NCI-H1105 treated with DMSO at 0.1 percent for 48 hours (cell line): ENCODE data around the gene SWI5.
"Not testable (repeated sequence)": the region's sequence is repeated elsewhere in the genome, so short reads cannot be mapped to it uniquely, and the experiment has no call there.

Source experiments
- DNase-seq: peaks from one replicate; lab custom pipeline; 2025; lab: John Stamatoyannopoulos, UW

SWI5 gene

DNA sequence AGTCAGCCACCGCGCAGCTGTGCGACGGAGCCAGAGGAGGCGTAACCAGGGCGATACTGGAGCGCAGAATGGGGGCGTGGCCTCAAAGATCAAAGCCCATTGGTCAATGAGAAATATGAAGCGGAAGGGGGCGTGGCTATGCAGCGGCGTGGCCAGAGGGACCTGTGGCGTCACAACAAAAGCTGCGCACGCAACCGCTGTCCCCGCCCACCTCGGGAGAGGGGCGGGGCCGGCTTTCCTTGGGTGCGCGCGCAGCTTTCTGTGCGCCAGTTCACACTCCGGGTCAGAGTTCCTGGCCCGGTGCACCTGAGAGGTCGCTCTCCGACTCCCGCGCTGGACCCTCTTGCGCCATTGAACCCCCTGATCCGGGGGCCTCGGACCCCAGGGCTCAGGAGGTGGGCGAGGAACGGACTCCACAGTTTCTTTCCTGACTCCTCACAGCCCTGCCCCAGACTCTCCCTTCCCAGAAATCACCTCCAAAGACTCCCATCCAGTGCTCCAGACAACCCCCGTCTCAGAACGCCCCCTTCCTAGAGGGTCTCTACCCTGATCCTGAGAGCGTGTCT, at the start of gene SWI5:
Gene SWI5 (plus strand): TSS at position 269 of the 566 bp plus-strand sequence.
- peak; percentile 98 for DNase-seq

DNA sequence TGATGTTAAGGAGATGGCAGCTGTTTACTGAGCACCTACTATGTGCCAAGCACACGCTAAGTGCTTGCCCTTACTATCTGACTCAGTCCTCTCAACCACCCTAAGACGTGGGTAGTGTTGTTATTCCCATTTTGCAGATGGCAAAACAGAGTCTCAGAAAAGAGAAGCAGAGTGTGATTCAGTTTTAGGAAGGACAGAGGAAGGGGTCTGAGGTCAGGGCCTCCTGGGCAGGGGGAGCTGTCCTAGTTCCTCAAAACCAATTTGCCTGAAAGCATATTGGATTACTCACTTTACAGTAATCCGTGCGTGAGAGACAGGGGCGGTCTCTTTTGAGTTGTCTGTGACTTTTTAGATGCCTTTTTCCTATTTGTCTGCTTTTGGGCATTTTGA, 49.7 kb upstream of the SWI5 start:
- no peak for DNase-seq

DNA sequence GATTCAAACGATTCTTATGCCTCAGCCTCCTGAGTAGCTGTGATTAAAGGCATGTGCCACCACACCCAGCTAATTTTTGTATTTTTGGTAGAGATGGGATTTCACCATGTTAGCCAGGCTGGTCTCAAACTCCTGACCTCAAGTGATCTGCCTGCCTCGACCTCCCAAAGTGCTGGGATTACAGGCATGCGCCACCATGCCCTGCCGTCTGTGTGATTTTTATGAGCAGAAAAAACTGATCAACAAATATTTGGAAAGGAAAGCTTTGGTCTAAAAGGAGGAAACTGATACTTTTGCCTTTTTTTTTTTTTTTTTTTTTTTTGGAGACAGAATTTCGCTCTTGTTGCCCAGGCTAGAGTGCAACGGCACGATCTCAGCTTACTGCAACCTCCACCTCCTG, 45.2 kb upstream of the SWI5 start:
- not testable (repeated sequence) for DNase-seq

DNA sequence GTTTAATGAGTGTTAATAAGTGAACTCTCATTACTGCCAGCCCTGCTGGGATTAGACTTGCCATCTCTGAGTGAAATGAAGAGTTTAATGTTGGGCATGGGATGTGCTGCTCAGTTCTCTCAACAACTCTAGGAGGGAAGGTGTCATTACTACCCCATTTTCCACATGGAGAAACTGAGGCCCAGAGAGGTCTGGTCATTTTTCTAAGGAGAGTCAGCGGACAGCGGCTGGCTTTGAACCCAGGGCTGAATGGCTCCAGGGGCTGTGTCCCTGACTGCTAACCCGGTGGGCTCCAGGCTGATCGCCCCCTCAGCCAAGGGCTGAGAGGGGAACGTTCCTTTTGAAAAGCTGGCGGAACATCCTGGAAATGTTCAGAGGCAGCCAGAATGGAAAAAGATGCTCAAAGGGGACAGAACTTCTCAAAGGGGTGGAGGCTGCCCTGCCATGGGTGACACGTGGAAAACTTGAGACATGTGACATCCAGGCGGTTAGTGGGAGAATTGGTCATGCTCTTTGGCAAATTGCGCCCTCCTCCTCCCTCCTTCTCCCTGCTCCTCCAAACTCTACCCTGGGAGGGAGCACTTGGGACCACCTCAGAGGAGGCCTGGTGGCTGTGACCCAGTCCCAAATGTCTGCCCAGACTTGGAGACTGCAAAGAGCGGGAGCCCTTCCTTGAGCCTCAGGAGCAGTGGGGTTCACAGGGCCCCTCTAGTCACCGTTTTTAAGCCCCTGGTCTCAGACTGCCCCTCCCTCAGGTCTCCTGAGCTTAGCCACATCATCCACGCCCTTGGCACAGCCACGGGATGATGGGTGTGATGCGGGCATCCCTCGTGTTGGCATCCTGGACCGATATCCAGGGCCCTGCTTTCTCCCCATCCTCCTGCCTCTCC, 44.2 kb upstream of the SWI5 start:
- no peak for DNase-seq

DNA sequence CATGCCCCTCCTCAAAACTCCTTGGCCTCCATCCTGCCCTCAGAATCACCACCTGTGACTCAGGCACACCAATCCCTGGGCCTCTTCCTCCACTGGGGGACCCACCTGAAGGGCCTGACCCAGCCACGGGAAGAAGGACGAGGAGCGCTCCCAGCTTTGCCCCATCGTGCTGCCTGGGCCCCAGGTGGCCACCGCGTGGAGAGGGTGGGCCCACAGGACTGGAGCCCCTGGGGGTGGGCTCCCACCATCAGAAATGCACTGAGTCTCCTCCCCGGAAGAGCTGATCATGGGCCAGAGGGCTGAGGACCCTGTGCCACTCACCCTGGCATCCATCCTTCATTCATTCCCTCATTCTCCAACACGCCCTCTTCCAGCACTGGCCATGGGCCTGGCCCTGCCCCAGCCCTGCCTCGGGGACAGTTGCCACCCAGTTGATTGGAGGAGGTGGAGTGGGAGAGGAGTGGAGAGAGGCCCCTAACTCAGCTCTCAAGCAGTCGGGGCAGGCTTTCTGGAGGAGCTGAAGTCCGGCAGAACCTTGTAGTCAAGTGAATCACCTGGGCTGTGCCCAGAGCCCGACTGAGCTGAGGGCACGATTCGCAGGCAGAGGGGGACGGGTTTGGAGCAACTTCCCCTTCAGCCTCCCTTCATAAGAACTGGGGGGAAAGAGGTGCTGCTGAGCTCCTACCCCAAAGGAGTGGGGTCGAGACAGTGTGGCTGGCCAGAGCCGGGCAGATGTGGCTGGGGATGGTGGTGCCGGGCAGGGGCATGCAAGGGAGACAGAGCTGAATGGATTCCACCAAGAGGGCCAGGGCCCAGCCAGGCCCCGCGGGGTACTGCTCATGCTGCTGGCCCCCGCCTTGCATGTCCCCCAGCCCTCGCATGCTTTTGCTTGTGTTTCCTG, 43.3 kb upstream of the SWI5 start:
- DNase-seq = no peak

DNA sequence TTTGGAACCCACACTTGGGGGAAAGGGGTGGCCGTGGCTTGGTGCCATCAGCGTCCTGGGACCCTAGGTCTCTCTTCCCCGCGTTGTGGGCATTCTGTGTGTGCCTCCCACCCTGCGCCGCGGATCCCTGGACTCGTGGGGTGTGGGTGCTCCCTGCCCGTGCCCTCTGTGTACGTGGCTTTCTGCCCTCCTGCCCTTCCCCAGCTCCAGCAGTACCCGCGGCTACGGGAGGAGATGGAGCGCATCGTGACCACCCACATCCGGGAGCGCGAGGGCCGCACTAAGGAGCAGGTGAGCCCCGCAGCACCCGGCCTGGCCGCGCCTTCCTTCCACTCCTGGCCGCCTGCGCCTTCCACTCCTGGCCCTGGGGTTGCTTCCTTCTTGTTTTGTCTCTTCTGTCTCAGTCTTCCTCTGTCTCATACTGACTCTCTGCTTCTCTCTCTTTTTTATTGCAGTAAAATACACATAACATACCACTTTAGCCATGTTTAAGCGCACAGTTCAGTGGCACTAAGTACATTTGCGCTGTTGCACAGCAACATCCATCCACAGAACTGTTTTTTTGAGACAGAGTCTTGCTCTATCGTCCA, 42.2 kb upstream of the SWI5 start:
- no peak for DNase-seq

DNA sequence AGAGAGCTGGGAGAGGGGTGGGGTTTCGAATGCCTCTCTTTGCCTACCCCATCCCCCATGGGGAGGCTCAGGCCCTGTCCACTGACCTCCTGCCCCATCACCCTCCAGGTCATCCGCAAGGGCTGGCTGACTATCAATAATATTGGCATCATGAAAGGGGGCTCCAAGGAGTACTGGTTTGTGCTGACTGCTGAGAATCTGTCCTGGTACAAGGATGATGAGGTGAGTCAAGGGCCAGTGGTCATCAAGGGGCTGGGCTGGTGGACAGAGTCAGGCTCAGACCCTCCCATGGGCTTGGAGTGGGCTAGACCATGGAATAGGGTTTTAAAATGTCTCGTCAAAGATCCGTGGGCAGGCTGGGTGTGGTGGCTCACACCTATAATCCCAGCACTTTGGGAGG, 34.0 kb upstream of the SWI5 start:
- DNase-seq = no peak

DNA sequence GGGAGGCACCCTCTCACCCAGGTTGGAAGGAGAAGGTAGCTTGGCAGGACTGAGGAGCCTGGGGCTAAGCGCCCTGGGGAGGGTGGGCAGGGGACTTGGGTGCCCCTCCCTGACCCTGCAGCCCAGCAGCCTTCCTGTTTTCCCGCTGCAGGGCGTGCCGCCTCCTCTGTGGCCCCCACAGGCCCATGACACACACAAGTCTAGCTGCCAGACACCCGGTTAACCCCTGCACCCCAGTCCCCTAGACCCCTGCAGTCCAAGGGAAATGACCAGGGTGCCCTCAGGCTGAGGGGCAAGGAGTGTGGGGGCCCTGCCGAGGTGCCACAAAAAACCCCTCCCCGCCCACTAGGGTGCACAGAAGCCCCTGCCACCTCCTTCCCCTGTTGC, 33.3 kb upstream of the SWI5 start:
- DNase-seq = no peak

DNA sequence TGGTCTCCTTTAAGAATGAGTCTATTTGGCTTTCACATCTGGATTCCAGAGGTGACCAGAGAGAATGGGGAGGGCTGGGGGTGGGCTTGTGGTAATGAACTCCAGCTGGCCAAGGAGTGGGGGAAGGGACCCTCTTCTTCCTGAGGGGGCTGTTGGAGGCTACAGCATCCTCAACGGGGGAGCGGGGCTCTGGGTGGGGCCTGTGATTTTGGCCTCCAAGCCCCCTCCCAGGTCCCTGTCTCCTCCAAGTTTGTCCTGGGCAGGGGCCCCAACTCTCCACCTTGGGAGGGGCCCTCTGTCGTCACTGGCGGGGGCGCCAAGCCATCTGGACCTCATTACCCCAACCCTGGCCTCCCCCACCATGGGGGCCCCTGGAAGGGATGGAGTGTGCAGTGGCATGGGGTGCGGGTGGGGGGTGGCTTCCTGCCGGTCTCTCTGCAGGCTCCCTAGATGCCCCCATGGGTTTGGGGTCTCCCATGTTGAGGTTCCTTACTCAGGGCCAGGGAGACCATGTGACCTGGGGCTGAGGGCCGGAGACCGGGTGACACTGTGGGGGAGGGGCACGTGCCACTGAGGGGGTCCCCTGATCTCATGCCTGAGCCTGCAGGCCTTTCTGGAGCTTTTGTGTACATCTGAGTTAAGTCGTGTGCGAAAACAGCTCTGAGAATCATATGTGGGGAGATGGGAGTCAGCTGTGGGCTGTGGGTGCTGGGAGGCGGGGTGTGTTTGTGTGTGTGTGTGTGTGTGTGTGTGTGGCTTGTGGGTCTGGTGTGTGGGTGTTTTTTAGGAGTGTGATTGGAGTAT, 32.7 kb upstream of the SWI5 start:
- DNase-seq = no peak

DNA sequence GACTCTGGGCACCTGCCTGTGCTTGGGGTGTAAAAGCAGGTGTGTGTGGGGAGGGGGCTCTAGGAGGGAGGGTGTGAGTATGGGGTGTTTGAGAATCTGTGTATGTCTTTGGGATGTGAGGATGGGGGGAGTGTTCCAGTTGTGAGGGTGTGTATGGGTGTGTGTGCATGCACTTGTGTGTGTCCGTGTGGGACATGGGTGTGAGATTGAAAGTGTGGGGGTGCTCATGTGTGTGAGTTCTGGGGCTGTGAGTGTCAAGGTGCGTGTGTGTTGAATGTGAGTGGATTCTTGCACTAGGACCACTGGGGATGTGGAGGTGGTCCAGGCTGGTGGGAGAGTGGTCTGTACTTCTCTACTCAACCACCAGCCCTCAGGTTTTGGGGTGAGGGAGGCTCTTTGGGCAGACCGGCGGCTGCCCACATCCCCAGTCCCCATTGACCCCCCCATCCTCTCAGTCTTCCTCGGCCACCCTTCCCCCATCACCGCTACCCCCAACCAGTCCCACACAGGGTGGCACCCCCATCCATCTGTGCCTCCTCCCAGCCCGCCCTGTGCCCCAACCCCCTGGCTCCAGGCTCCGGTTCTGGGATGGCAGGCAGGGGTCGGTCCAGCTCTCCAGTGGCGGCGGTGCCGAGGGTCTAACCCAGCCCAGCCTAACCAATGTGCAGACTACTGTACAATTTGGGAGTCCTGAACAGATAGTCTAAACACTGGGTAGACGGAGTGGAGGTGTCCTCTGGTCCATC, 31.8 kb upstream of the SWI5 start:
- no peak for DNase-seq

DNA sequence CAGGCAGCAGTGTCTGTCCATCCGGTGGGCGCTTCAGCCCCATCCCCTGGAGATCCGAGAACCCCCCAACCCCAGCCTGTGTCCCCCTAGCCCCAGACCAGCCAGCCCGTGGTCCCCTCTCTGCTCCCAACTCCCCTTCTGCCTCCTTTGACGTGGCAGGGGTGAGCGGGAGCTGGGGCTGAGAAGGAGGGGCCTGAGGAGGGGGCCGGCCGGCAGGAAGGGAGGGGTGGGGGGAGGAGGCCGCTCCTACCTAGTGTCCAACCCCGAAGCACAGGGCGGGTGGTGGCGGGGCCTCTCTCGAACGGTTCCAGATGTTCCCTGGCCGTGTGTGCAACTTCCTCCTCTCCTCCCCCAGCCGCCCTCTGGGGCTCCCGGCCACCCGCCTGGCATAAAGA, 31.2 kb upstream of the SWI5 start:
- DNase-seq = no peak

DNA sequence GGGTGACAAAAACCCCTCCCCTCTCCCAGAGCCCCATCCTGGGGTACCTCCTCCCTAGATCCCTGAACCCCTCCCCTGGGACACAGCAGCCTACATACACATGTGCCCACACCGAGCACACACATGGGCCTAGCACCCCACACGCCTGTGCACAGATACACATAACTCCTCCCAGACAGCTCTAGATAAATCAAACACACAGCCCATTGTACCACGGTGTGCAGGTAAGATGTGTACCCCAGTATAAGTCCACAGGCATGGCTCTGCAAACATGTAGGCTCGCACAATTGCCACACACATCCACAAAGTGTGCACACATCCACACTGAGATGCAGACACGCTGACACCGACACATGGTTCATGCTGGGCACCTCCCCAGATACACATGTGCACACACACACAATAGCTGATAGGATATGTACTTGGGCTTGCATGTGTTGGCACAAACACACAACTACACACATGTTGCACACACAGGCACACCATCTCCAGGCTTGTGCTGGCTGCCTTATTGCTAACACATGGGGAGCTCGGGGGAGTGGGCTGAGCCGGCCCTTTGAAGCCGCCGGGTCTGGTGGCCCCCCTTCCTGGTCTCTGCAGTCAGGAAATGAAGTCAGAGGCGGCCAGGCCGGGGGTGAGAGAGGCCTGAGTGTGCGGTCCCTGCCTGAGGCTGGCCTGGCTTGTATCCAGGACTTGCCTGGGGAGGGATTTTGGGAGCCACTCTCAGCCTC, 30.5 kb upstream of the SWI5 start:
- DNase-seq = no peak

DNA sequence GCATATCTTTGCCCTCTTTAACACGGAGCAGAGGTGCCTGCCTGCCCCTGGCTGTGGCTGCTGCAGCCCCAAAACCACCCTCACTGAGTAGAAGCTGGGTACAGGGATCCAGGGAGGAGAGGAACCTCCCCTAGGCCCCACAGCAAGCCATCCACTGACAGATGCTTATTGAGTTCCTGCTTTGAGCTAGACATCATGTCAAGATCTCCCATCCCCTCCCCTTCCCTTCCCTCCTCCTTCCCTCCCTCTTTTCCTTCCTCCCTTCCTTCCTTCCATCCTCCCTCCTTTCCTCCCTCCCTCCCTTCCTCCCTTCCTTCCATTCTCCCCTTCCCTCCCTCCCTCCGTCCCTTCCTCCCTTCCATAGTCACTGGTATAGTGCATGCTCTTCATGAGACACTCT, 29.6 kb upstream of the SWI5 start:
- DNase-seq = no peak

DNA sequence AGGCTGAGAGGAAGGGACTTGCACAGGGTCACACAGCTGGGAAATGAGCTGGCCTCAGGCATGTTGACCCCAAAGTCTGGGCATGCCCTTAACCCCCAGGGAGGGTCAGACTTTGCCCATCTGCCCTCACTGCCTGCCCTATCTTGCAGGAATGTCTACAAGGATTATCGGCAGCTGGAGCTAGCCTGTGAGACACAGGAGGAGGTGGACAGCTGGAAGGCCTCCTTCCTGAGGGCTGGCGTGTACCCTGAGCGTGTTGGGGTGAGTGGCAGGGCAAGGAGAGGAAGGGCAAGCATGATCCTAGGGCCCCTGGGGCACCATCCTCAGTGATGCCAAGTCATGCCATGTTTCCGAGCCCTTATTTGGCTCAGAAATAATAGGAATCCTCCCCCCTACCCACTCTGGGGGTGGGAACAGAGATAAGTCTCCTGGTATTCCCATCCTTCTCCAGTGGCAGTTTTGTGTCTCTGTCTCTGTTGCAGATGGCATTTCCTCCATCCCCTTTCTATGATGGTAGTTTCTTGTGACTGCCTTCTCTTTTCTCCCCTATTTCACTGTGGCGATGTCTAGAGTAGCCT, 28.8 kb upstream of the SWI5 start:
- DNase-seq = no peak

DNA sequence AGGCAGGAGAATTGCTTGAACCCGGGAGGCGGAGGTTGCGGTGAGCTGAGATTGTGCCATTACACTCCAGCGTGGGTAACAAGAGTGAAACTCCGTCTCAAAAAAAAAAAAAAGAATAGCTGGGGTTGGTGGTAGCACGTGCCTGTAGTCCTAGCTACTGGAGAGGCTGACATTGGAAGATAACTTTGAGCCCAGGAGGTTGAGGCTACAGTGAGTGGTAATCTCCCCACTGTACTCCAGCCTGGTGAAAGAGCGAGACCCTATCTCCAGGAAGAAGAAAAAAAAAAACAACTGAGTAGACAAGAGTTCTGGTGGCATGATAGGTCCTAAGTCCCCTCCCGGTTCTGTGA, 26.5 kb upstream of the SWI5 start:
- DNase-seq = no peak

DNA sequence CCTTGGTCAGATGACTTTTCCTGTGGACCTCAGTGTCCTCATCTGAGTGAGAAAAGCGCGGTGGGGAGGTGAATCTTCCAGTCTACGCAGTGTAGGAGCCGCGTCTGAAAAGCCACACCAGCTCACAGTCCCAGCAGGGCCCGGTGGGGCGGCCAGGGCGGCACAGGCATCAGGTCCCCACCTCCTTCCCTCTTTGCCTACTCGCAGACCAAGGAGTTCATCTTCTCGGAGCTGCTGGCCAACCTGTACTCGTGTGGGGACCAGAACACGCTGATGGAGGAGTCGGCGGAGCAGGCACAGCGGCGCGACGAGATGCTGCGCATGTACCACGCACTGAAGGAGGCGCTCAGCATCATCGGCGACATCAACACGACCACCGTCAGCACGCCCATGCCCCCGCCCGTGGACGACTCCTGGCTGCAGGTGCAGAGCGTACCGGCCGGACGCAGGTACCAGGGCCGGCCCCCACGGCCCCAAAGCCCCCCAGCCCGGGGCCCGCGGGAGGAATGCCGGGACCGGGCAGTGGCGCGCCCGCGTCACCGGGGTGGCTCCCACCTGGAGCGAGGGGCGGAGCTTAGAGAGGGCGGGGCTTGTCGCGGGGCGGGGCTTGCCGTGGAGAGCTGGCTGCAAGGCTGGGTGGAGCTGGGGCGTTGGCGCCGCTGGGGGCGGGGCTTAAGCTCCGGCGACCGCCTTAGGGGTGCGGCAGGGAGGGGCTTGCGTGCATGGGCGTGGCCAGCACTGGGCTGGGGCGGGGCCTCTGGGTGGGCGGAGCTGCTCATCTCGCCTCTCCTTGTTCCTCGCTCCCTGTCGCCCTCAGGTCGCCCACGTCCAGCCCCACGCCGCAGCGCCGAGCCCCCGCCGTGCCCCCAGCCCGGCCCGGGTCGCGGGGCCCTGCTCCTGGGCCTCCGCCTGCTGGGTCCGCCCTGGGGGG, 25.9 kb upstream of the SWI5 start:
- peak; percentile 68 for DNase-seq

DNA sequence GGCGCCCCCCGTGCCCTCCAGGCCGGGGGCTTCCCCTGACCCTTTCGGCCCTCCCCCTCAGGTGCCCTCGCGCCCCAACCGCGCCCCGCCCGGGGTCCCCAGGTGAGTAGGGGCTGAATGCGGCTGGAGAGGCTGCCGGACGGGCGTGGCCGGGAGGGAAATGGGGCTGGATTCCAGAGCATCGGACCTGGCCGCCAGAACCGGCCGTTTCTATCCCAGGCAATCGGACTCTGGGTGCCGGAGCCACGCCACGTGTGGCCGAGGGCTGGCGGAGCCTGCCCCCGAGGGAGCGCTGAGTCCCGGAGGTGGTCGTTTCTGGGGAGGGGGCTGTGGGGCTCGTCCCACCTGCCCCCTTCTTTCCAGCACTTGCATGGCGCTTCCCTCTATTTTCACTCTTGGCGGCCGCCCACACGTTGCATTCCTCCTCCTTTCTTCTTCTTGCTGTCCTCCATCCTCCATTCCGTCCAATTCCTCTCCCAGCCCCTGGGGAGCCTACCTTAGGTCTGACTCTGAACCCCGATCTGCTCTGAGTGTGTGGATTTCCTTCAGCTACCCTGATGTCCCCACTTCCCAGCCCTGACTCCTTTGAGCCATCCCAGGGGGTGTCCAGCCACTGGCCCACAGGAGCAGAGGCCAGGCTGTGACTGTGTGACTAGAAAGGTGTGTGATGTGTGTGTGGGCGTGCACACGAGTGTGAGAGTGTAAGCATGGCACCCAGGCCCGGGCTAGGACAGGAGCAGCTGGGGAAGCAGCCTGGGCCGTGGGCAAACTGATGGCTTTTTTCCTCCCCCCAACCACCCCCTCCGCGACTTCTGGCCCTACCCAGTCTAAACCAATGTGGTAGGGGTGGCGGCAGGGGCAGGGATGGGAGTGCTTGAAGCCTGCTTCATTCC, 25.0 kb upstream of the SWI5 start:
- DNase-seq = no peak

DNA sequence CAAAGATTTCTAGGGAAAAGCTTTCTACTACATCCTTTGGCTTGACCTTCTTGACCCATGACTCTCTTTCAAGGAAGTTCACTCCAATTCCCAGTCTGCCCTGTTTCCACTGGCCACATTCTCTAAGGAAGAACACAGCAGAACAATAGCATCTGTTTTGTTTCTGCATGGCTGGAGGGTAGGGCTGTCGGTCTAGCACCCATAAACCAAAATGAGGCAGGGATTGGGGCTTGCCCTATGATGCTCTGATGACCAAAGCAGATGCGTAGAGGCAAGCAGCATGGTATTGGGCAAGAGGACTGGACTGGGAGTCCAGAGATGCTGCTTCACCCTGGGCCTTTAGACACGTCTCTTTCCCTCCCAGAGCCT, 24.4 kb upstream of the SWI5 start:
- no peak for DNase-seq
